Measurements from ENCODE around the gene SLC25A11.

GRCh38 chr17:4986403-4986802 lies 46.6 kb upstream of the SLC25A11 start:
- TF ChIP-seq CTCF (IDR thresholded peaks at IDR 0.05) (no peak), POLR2A (IDR thresholded peaks at IDR 0.05) (no peak)

Data from right lobe of liver (tissue), 4 donors.